Amniotic stem cell (primary cell): ENCODE measurements around the gene NABP1.

Experiments used
- DNase-seq: peaks from one replicate; lab custom pipeline; 2025; lab: John Stamatoyannopoulos, UW

The NABP1 gene

DNA sequence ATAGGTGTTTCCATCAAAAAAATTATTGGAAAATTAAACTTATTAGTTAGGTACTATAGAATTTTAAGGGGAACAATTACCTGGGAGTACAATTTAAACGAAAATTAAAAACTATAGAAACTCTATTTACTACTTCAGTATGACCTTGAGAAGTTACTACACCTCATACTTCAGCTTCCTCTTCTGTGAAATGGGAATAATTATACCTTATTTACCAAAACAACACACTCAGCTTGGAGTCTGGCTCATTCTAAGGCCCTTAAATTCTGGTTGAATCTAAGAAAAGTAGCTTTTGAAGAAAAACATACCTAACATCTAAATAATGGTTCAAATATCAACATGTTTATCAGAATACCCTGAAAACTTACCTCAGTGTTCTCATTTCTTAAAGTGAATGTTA is 2.7 kb downstream of the NABP1 start:
- DNase-seq = no peak

DNA sequence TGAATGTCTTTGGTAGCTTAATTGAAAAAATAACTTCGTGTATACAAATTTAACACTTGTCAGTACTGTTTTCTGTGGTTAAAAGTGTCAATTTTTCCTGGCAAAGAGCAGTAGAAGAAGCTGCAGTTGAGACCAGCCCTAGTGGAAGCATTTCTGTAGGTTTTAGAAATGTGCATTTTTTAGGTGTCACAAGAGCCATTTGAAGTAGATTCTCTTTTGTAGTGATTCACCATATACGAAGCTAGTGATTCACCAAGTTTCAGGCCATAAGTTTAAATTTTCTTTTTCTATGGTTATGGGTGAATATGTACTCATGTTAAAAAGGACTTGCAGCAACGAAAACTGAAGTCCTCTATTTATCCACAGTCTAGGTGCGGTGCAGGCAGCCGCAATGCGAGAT is 4.2 kb downstream of the NABP1 start:
- no peak for DNase-seq

GRCh38 chr2:191686066-191686465 is 8.1 kb downstream of the NABP1 start:
- DNase-seq = no peak

GRCh38 chr2:191686729-191687128 is 8.8 kb downstream of the NABP1 start:
- DNase-seq = no peak

- DNase-seq = no peak
Measured at GRCh38 chr2:191687867-191688266, 9.9 kb downstream of the NABP1 start.

DNA sequence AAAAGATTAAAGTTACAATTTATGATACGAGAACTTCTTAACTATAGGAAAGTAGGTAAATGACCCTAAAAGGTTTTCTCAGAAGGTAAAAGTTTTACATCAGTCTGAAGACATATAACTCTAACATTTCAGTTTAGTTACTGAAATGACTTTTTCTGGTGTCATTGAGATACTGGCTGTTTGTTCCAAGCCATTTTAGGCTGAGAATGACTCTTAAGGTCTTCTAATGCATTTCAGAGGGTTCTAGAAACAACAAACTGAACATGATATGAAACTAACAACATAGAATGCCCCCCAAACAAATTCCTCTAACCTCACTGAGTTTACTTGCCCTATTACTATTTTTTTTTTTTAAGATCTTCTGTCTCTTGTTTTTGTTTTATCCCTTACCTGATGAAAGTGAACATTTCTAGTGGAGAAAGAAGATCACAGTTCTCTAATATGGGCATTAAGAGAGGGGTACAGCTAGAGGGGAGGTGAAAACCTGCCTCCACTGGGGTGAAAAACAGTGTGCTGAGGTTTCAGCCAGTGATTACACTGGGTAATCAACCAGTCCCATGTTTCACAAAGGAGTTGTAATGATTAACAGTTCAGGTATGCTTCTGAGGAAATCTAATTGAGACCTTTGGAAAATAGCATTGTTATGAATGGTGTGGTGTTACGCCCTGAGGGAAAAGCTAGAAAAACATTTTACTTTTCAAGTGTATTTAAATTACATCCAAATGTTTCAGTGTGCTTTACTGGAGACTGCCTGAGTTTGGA is 11.2 kb downstream of the NABP1 start:
- peak; percentile 81 for DNase-seq

- no peak for DNase-seq
Measured at GRCh38 chr2:191690327-191690726, 12.4 kb downstream of the NABP1 start.

DNA sequence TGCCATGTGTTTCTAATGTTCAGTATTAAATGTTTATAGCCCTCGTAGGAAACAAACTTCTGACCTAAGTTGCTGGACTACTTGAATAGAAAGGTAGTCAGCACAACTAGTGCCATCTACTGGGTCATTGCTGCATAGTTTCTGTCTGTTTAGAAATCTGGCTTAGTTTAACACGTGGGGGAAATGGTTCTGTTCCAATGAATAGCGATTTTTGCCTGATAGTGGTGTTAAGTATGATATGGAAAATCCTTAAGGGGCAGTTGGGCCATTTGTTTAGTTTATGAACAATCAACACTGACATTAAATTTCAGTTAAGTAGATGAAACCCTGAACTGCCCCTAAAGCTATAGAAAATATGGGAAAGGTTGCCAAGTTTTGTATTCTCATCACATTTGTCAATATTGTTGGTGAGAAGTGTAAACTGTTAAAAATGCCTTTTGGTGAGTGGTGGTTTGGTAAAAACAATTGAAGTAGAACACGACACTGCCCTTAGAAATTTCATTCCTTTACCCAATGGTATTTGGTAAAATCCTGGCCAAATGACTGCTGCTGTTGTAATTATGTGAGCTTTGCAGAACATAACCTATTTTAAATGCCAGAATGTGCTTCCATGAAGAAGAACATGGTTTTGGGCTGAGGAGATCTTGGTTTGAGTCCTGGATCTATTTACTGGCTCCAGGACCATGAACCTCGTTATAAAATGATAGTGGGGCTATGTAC is 13.2 kb downstream of the NABP1 start:
- peak; percentile 74 for DNase-seq

- no peak for DNase-seq
Measured at GRCh38 chr2:191691898-191692297, 14.0 kb downstream of the NABP1 start.

GRCh38 chr2:191692502-191693115 is 14.7 kb downstream of the NABP1 start:
- DNase-seq = no peak

DNA sequence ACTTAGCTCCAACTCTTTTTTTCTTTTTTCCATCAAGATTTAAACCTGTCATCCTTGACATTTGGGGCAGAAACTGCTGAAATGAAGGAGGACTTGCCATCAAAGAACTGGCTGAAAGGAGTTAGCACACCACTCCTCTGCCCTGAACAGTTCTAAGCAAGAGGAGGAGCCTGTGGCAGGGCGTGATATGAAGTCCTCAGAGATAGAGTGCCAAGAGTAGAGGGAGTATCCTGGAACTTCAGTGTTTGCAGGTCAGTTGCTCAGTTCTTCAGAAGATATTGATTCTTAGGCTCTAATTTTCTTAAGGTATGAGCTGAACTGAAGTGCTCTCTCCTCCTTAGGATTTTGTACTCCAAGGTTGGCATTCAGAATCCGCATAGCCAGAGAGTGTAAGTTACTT is 15.2 kb downstream of the NABP1 start:
- no peak for DNase-seq

- no peak for DNase-seq
Measured at GRCh38 chr2:191693778-191694177, 15.8 kb downstream of the NABP1 start.

DNA sequence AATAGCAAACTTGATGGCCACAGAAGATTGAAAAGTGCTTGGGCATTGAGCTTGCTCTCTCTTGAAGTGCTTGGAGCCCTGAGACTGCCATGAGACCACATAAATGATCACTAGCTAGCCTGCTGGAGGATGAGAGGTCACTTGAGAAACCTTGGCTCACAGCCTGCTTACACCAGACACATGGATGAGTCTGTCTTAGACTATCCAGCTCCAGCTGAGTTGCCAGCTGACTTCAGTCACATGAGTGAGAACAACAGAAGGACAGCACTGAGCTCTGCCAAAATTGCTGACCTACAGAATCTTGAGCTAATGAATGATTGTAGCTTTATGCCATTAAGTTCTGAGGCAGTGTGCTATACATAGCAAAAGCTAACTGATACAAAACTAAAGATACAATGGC is 18.1 kb downstream of the NABP1 start:
- peak; percentile 55 for DNase-seq

GRCh38 chr2:191696966-191697365 is 19.0 kb downstream of the NABP1 start:
- no peak for DNase-seq

DNA sequence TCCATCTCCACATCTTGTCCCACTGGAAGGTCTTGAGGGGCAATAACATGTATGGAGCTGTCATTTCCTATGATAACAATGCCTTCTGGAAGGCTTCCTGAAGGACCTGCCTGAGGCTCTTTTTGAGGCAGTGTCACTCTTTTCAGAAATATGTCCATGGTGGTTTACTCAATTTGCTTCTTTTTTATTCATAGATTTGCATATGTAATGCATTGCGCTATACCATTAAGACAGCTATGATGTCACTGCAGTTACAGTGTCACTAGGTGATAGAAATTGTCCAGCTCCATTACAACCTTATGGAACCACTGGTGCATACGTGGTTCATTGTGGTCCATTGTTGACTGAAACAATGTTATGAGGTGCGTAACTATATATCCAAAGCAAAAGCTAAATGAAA is 19.9 kb downstream of the NABP1 start:
- DNase-seq = no peak

DNA sequence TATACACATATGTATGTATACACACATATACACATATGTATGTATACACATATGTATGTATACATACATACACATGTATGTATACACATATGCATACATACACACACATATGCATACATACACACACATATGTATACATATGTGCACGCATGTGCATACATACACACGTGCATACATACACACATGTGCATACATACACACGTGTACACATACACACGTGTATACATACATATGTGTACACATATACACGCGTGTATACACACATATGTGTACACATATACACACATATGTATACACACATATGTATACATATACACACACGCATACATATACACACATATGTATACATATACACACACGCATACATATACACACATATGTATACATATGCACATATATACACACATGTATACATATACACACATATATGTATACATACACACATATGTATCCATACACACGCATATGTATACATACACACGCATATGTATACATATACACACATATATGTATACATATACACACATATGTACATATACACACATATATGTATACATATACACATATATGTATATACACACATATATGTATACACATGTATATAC is 21.5 kb downstream of the NABP1 start:
- no peak for DNase-seq

DNA sequence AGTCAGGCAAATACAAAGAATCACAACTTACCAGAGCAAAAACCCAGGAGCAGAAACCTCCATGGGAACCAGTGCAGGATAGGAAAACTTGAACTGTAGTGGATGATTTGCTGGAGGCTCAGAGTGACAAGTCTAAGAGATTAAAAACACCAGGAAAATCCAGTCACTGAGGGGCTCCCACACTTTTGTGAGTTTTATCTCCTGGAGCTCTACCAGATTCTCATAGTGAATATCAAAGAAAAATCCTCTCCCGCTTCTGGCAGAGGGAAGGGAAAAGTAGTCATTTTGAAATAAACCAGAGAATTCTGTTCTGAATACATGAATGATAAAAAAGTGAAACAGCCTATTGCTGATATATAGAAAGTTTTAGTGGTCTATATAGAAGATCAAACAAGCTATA is 23.1 kb downstream of the NABP1 start:
- DNase-seq = no peak

GRCh38 chr2:191701696-191702095 is 23.8 kb downstream of the NABP1 start:
- no peak for DNase-seq

- DNase-seq = no peak
Measured at GRCh38 chr2:191703079-191703725, 25.3 kb downstream of the NABP1 start.

GRCh38 chr2:191705084-191705483 is 27.1 kb downstream of the NABP1 start:
- DNase-seq = no peak

- DNase-seq = no peak
Measured at GRCh38 chr2:191705701-191706100, 27.8 kb downstream of the NABP1 start.

- DNase-seq = no peak
Measured at GRCh38 chr2:191706791-191707190, 28.9 kb downstream of the NABP1 start.
